Activated naive CD4-positive, alpha-beta T cell treated with anti-CD3 and anti-CD28 coated beads for 36 hours (primary cell): ENCODE data around the gene CRYBG1. TPM values are rescaled to one million over a fixed set of nuclear protein-coding genes. Genes with fewer than 3 reads are reported as not detected.

Experiments used
- CTCF ChIA-PET: fragments of 350-600 bp; sonication (Branson Sonifier 250); formaldehyde crosslinking; loops from one replicate; lab custom pipeline; 2021; ENCODE audit warnings: antibody characterized with exemption; lab: Charles Lee
- DNase-seq: peaks from one replicate; pipeline ENCODE4 v3.0.0-alpha.2; 2020
- H3K27ac Mint-ChIP-seq: one replicate; pipeline ENCODE4 v1.8.0; 2021; ENCODE audit warnings: mild to moderate bottlenecking, mixed read lengths
- H3K27me3 Mint-ChIP-seq: one replicate; pipeline ENCODE4 v1.8.0; 2021; ENCODE audit warnings: low read depth, mixed read lengths
- H3K36me3 Mint-ChIP-seq: one replicate; pipeline ENCODE4 v1.8.0; 2021; ENCODE audit warnings: low read depth, mixed read lengths
- H3K4me1 Mint-ChIP-seq: one replicate; pipeline ENCODE4 v1.8.0; 2021; ENCODE audit warnings: low read depth, mixed read lengths
- H3K4me3 Mint-ChIP-seq: one replicate; pipeline ENCODE4 v1.8.0; 2021; ENCODE audit warnings: mild to moderate bottlenecking, moderate library complexity, mixed read lengths
- H3K9me3 Mint-ChIP-seq: one replicate; pipeline ENCODE4 v1.8.0; 2021; ENCODE audit warnings: mixed read lengths
- intact Hi-C: fragments of 100-400 bp; cut with micrococcal nuclease; formaldehyde crosslinking; loops from one replicate; pipeline ENCODE4 v1.15.1; 2023
- total RNA-seq, 2 experiments: library from RNA; stranded (reverse); gene quantifications; one replicate each; pipeline ENCODE4 v1.2.3, GENCODE V29; 2021

CRYBG1 gene
- total RNA-seq, 2 experiments from 2014 or later = 12.9 to 13.0 TPM

GRCh38 chr6:106619223-106619622 is 258.7 kb downstream of the CRYBG1 start:
- Mint-ChIP-seq H3K27me3 (no peaks in the 10 kb centered on the region), H3K9me3 (no peaks in the 10 kb centered on the region), H3K27ac (no peak overlapping the region), H3K4me1 (no peaks in the 10 kb centered on the region), H3K36me3 (peaks cover 13% of the 10 kb centered on the region), H3K4me3 (no peak overlapping the region)
- no peak for DNase-seq
- CTCF ChIA-PET = interaction anchor here (1.7 to 2.1 kb wide), 2 partner anchors 9 to 11 kb away, joined by 5 to 8 read pairs; no protein-coding TSS in a partner anchor
- intact Hi-C loops = no loop called here

GRCh38 chr6:106620931-106621672 is 260.6 kb downstream of the CRYBG1 start:
- Mint-ChIP-seq H3K4me3 (no peak overlapping the region), H3K9me3 (no peaks in the 10 kb centered on the region), H3K36me3 (peaks cover 13% of the 10 kb centered on the region), H3K27me3 (no peaks in the 10 kb centered on the region), H3K4me1 (no peaks in the 10 kb centered on the region), H3K27ac (no peak overlapping the region)
- intact Hi-C loops = no loop called here
- no peak for DNase-seq
- CTCF ChIA-PET = interaction anchor here (0.7 to 2.1 kb wide), 3 partner anchors 11 to 101 kb away, joined by 3 to 5 read pairs (median 3); no protein-coding TSS in a partner anchor

Other genes with a start within 250 kb of the CRYBG1 start
- 10 to 100 TPM; 20.2 to 20.7 TPM for gene ATG5, start 35.0 kb upstream of the CRYBG1 start, total RNA-seq